Upper lobe of left lung (tissue), 4 donors: ENCODE measurements around the gene DGKA.

Experiments used
- CTCF ChIP-seq, 6 experiments: fragments of 450-650 bp in 4 of 6; fragments of 200-600 bp in 2 of 6; sonication (generic) in 2 of 6; IDR thresholded peaks; one replicate each; pipeline ENCODE4 v1.5.1; 2016 to 2019; ENCODE audit warnings: antibody characterized with exemption in 6 of 6
- EP300 ChIP-seq, 4 donors: sonication (generic); formaldehyde crosslinking; IDR thresholded peaks; one replicate each; pipeline ENCODE4 v1.5.1; 2017; ENCODE audit warnings: antibody characterized with exemption in 4 of 4, control low read depth in 2 of 4
- POLR2A ChIP-seq, 4 donors: fragments of 450-650 bp; IDR thresholded peaks; one replicate each; pipeline ENCODE4 v1.5.1; 2016 to 2017; ENCODE audit warnings: antibody characterized with exemption in 4 of 4, mild to moderate bottlenecking in 2 of 4

- TF ChIP-seq POLR2A (IDR thresholded peaks at IDR 0.05) (peak in 3 of 4 donors; percentile 59 to 87 (median 71)), CTCF (IDR thresholded peaks at IDR 0.05) (no peak), EP300 (IDR thresholded peaks at IDR 0.05) (no peak)
These were observed 3.1 kb upstream of the DGKA start, which contains the start of gene PYM1 for GRCh38 chr12:55927588-55928502.
